Activated effector memory CD4-positive, alpha-beta T cell treated with Interleukin-2 at 50 U/mL for 16 hours (primary cell): ENCODE measurements around the gene TP53I3.
"Not testable (repeated sequence)": the region's sequence is repeated elsewhere in the genome, so short reads cannot be mapped to it uniquely, and the experiment has no call there.

Experiments used
- DNase-seq: peaks from one replicate; pipeline ENCODE4 v3.0.0-alpha.2; 2020

TP53I3 gene

DNA sequence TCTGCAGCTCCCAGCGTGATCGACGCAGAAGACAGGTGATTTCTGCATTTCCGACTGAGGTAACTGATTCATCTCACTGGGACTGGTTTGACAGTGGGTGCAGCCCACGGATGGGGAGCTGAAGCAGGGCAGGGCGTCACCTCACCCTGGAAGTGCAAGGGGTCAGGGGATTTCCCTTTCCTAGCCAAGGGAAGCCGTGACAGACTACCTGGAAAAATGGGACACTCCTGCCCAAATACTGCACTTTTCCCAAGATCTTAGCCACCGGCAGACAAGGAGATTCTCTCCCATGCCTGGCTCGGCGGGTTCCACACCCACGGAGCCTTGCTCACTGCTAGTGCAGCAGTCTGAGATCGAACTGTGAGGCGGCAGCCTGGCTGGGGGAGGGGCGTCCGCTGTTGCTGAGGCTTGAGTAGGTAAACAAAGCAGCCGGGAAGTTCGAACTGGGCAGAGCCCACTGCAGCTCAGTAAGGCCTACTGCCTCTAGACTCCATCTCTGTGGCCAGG is 10.6 kb upstream of the TP53I3 start:
- DNase-seq: not testable (repeated sequence)

DNA sequence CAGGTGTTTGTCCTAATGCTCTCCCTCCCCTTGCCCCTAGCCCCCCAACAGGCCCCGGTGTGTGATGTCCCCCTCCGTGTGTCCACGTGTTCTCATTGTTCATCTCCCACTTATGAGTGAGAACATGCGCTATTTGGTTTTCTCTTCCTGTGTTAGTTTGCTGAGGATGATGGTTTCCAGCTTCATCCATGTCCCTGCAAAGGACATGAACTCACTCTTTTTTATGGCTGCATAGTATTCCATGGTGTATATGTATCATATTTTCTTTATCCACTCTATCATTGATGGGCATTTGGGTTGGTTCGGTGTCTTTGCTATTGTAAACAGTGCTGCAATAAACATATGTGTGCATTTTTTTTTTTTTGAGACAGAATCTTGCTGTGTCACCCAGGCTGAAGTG is 8.6 kb upstream of the TP53I3 start:
- DNase-seq: not testable (repeated sequence)

DNA sequence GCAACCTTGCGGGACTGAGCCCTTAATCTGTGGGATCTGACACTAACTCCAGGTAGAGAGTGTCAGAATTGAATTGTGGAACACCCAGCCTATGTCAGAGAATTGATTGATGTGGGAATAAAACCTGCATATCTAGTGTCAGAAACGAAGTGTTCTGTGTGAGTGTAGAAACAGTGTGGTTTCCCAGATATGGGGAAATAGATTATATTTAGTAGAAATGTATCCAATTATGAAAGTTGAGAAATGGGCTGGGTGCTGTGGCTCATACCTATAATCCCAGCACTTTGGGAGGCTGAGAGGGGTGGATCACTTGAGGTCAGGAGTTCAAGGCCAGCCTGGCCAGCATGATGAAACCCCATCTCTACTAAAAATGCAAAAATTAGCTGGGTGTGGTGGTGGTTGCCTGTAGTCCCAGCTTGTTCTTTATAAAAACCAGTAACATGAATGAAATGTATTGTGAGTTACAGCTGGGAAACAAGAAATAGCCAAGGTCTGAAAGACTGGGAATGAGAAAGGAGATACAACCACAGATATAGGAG is 4.3 kb upstream of the TP53I3 start:
- no peak for DNase-seq

DNA sequence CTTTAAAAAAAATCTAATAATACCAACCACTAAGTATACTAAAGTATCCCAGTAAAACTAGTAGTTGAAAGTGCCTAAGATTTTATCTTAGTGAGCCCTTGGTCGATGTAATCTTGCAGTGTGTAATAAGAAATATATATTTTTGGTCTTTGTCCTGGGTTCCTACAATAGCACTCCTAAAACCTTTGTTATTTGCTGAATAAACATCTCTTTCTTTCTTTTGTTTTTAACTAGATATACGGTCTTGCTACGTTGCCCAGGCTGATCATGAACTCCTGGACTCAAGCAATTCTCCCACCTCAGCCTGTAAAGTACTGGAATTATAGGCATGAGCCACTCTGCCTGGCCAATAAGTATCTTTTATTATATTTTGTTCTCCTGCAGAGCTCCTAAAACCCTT is 2.4 kb upstream of the TP53I3 start:
- no peak for DNase-seq

DNA sequence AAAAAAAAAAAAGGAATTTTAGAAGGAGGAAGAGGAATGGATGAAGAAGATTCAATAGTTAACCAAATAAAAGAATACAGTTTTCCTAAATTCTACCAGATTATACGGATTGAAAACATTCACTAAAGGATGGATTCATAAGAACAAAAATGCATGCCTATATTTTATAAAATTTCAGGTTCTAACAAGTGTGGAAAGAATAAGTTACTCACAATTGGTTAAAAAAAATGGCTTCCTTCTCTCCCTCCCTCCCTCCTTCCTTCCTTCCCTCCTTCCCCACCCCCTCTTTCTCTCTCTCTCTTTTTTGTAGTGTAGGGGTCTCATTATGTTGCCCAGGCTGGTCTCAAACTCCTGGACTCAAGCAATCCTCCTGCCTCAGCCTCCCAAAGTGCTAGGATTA is 1.6 kb upstream of the TP53I3 start:
- no peak for DNase-seq

DNA sequence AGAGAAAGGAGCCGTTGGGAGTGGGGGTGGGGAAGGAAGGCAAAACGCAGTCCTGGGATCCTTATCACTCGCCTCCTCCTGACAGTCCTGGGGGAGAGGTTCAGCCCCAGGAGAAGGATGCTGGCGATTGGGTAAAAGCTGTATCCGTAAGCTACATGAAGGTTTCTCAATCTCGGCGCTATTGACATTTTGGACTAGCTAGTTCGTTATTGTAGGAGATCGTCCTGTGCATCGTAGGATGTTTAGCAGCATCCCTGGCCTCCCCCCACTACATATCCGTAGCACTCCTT is 511 bp upstream of the TP53I3 start:
- no peak for DNase-seq

DNA sequence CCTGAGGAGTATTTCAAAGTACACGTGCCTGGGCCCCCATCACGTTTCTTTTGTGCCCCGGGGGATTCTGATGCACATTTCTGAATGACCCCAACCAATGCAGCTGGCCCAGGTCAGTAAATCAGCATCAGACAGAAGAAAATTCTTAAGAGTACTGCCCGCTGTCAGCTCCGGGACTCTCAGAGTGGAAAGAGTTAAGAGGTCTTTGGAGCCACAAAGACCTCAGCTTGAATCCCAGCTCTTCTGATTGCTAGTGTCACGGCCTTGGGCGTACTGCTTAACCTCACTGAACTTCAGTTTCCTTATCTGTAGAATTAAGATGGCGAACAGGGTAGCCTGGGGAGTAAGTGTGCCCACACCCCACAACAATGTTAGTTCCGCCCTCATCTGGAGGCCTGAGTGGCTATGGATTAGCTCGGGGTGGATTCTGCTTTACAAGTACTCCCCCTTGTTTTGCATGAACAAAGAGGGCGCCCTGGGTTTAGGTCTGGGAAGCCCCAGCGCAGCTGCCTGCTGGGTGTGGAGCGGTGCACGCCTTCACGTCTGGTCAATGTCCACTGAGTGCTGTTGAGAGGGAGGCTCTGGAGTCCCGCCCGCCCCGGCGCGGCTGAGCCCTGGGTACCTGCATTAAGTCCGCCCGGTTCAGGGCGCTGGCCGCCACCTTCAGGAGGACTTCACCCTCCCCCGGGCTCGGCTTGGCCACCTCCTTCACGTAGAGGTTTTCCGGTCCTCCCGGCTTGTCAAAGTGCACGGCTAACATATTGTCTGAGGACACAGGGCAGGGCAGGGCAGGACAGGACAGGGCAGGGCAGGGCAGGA is 858 bp downstream of the TP53I3 start:
- no peak for DNase-seq

DNA sequence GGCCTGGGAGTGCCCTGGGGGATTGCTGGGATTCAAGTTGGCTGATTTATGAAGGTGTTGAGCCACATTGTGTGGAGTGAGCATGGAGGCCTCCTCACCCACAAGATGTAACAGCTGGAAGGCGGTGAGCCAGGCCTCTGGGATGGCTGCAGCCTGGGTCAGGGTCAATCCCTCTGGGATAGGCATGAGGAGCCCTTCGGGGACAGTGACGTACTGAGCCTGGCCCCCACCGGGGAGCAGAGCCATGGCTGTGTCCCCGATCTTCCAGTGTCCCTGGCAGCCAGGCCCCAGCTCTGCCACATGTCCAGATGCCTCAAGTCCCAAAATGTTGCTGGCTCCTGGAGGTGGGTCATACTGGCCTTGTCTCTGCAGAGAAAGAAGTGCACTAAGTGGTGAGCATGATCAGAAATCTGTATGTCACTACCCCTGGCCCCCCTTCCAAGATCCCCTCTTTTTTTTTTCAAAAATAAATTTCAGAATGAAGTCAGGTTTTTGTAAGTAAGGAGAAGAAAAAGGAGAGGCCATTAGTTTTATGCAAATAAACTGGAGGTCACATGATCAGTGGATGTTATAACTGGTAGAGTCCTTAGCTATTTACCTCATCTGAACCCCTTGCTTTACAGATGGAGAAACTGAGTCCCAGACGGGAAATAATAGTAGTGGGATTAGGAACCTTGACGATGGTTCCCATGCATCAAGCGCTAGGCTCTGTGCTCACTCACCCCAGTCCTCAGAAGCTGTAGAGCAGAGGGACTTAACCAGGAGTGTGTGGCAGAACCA is 1.7 kb downstream of the TP53I3 start:
- DNase-seq: no peak

DNA sequence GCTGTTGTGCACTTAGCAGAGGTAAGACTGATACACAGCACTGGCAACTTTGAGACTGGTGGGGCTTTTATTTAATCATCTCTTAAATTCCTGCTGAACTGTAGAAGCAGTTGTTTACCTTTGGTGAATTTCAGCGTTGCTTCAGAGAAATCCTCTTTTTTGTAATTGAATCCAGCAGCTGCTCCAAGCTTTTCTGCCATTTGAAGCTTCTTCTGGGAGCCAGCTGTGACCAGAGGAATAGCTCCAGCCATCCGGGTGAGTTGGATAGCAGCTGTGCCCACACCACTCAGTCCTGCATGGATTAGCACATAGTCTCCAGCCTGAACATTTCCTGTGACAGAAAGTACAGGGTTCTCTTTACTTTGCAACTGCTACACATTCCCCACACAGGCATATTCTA is 3.9 kb downstream of the TP53I3 start:
- no peak for DNase-seq

DNA sequence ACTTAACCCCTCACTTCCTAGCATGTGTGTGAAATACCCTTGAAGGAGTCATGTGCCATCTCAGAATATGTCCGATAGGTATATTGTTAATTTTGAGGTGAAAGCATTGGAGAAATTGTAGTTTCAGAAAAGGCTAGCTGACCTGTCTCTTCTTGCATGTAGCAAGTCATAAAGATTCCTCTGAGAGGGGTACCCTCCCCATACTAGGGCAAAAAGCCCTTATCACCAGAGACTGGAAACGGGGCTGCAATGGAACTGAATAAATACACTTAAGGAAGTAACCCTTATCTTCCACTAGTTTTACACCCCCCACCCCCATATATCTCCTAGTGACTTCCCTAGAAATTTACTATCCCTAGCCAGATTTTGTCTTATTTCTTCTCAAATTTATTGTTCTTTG is 6.8 kb downstream of the TP53I3 start:
- DNase-seq: no peak

DNA sequence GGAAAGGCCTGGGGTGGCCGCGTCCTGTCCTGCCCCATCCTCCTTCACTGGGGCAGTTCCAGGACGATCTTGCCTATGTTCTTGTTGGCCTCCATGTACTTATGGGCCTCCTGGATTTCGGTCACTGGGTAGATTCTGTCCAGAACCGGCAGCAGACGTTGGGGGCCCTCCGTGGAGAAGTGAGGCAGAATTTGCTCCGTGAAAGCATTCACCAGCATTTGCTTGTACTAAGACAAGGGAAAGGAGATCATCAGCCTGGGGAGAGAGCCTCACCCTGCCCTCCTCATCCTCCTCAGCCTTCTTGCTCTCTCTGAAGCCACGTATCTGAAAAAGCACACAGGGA is 7.1 kb downstream of the TP53I3 start:
- no peak for DNase-seq

DNA sequence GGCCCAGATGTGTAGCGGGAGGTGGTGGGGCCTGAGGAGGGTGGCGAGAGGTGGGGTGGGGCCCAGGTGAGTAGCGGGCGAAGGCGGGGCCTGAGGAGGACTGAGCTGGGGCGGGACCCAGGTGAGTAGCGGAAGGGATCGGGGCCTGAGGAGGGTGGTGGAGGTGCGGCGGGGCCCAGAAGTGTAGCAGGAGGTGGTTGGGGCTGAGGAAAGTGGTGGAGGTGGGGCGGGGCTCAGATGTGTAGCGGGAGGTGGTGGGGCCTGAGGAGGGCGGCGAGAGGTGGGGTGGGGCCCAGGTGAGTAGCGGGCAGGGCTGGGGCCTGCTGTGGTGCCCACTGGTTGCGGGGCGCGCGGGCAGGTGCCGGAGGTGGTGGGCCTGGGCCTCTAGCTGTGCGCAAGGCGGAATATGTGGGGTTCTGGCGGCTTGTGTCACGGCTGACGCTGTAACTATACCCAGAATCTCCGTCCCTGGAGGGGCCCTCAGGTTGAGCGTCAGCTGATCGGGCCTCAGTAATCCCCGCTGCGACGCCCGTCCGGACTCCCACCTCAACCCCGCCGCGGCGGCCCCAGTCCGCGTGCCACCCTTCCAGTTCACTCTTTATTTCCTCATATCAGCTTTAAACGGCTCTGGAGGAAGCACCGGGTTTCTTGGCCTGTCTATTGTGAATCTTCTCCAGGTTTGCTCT is 7.6 kb downstream of the TP53I3 start:
- no peak for DNase-seq

DNA sequence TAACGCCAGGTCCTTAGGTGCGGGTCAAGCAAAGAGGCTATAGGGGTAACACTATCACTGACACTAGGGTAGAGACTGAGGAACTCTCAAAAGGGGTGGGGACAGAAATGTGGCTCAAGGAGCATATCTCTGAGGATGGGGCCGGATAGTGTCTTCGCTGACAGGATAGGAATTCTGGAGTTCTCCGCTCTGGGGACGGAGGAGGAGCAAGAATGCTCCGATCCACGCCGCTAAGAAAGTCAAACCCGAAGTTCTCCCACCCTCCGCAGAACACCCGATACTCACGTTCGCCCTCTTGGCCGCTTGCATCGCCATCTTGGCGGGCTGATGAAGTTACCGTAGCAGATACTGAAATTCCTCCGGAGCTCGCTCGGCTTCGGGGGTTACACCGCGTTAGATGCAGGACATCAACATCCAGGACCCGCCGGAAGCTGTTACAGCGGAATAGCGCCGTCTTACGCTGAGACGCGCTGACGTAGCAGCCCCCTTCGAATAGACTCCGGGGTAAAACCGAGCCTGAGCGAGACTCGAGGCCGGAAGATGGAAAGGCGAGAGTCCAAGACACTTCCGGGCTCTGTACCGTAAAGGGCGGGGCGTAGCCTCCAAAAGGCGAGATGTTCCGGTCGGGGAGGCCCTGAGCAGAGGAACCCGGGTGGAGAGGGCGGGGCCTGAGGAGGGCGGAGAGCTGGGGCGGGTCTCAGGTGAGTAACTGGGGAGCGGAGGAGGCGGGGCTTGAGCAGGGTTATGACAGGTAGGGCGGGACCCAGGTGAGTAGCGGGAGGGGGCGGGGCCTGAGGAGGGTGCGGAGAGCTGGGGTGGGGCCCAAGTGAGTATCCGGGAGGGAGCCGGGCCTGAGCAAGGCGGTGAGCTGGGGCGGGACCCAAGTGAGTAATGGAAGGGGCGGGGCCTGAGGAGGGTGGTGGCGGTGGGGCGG is 8.5 kb downstream of the TP53I3 start, which contains the start of gene SF3B6:
Gene SF3B6 (minus strand): TSS at position 412 of the 934 bp plus-strand sequence. CDS start 97 bp downstream, at position 315.
- peak; percentile 99 for DNase-seq

DNA sequence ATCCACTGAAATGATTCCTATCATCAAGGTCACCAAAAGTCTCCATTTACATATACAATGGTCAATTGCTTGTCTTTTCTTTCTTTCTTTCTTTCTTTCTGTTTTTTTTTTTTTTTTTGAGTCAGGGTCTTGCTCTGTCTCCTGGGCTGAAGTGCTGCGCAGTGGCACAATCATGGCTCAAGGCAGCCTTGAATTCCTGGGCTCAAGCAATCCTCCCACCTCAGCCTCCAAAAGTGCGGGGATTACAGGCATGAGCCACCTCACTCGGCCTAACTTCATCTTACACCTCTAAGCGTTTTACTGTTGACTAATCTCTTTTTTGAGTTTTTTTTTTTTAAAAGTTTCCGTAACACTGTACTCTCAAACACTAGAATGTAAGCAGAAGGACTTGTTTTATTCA is 9.4 kb downstream of the TP53I3 start:
- no peak for DNase-seq

DNA sequence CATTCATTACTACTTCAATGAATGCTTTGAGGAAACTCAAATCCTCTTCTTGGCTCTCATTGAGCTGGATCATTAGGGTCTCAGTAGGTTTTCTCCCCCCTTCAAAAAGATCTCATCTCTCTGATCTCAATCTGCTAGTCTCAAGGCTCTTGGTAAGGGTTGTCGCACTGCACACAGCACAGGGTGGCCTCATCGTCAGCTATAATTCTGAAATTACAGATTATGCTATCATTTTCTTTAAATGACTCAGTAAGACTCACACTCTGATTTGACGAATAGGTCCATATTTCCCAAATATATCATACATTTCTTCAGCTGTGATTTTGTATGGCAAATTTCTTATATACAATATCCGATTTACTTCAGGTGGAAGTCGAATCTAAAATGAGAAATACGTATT is 10.8 kb downstream of the TP53I3 start:
- DNase-seq: no peak

DNA sequence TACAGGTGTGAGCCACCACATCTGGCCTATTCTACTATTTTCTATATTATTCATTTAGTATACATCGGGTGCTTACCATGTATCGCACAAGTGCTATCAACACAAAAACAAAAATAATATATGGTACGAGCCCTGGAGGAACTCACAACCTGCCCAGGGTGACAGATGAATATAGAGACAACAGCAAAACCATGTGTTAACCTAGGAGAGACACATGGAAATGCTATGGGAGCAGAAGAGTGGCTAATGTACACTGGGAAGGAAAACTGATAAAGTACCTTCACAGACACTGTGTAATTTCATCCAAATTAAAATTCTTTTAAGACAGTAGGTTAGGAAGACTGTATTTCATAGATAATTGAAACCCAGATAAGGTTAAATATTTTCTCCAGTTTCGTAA is 12.4 kb downstream of the TP53I3 start:
- DNase-seq: no peak

DNA sequence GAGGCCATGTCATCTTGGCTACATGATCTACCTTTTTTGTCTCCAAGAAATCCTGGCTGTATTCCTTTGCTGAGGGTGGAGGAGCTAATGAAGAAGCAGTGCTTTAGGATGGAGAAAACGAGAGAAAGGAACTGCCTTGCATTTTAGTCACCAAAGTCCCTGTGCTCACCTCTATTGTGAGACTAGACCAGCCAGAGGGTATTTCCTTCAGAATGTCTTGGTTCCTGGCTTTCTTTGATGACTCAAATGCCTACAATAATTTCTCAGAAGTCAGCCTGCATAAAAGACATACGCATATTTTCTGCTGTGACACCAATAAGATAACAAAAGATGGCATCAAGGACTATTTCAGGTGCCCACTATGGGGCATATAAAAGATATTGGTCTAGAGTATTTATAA is 19.3 kb downstream of the TP53I3 start:
- DNase-seq: no peak

DNA sequence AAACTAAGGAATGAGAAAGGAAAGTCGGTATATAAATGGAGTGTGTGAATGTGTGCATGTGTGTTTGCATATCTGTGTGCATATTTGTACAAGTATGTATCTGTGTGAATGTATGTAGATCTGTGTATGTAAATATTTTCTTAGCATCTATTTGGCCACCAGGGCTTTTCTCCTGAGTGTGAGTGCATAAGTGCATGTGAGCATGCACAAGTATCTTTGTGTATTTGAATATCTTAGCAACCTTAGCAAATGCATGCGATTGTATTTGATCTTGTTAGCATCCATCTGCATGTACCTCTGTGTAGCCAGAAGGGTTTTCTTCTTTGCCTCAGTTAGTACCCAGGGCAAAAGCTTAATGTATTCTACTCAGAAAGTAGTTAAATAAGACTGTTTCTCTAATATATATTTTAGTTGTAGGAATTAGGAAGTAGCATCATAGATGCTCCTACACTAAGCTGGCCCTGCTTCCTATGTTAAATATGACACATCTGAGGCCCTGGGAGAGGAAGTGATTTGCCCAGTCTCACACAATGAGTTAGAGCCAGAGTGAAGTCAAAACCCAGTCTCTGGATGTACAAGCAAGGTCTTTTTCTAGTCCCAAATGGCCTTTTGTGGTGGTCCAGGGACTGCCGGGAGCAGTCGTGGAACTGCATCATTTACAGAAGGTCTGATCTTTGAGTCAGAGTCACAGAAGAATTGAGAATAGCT is 25.9 kb downstream of the TP53I3 start:
- DNase-seq: no peak

DNA sequence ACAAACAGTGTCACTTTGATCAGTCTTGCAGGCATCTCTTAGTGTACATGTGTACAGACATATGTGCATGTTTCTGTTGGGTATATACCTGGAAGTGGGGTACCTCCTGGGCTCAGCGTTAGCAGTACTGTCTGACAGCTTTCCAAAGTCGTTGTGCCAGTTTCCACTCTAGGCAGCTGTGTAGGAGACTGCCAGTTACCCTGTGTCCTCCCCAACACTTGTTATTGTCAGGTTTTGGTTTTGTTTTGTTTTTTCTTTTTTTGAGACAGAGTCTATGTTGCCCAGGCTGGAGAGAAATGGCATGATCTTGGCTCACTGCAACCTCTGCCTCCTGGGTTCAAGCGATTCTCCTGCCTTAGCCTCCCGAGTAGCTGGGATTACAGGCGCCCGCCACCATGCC is 28.9 kb downstream of the TP53I3 start:
- no peak for DNase-seq

DNA sequence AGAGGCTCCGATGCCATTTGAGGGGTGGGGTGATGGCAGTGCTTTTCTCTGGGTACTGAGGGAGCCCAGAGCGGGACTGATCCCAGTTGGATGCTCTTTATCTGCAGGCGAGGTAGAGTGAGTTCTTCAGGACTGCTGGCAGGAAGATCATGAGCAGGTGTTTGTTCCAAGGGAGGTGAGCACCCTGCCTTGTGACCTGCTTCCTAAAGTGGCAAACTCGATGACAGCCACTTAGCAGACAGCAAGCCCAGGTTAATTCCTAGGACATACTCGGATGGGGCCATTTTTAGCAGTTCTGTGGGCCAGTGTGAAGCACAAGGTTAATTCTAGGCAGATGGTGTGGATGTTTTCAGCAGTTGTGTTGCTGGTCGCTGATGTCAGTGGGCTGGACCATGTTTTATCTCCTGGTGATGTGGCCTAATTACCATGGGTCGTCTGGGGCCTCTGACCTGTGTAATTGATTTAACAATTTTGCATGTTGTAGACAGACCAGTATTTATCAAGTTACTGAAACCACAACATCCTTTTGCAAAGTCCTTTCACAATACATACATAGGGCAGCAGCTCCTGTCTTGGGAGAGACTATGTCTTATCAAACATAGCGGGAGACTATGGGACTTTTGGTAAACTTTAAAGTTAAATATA is 30.1 kb downstream of the TP53I3 start:
- DNase-seq: no peak

DNA sequence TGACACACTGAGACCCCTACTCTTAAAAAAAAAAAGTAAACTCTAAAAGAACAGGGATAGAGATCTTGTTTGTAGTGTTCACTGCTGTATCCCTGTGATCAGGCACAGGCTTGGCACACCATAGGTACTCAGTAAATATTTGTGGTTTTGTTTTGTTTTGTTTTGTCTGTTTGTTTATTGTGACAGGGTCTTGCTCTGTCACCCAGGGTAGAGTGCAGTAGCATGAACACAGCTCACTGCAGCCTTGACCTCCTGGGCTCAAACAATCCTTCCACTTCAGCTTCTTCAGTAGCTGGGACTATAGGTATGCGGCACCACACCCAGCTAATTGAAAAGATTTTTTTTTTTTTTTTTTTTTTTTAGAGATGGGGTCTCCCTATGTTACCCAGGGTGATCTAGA is 31.7 kb downstream of the TP53I3 start:
- DNase-seq: no peak
